Endothelial cell of hepatic sinusoid (primary cell): ENCODE measurements around the gene MICALL2.

Source experiments
- in situ Hi-C: cut with HindIII; loops from 2 replicates; pipeline ENCODE4 v1.10.0; 2017; ENCODE audit warnings: low sequenced_read_pairs

The MICALL2 gene

DNA sequence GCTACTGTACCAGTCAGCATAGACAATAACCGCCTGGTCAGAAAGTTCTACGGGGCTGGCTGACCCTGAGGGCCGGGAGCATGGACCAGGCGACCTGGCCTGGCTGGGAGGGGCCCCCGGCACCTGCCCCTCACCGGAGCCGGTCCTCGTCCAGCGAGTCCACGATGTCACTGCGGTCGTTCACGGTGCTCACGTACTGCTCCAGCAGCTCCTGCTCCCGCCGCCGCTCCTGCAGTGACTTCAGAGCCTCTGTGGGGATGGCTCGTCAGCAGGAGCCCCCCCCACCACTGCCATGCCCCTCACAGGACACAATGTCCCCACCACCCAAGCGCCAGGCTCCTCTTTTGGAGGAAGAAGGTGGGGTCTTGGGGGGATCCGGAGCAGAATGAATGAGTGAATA, 22.7 kb downstream of the MICALL2 start:
- in situ Hi-C loops = no loop called here

DNA sequence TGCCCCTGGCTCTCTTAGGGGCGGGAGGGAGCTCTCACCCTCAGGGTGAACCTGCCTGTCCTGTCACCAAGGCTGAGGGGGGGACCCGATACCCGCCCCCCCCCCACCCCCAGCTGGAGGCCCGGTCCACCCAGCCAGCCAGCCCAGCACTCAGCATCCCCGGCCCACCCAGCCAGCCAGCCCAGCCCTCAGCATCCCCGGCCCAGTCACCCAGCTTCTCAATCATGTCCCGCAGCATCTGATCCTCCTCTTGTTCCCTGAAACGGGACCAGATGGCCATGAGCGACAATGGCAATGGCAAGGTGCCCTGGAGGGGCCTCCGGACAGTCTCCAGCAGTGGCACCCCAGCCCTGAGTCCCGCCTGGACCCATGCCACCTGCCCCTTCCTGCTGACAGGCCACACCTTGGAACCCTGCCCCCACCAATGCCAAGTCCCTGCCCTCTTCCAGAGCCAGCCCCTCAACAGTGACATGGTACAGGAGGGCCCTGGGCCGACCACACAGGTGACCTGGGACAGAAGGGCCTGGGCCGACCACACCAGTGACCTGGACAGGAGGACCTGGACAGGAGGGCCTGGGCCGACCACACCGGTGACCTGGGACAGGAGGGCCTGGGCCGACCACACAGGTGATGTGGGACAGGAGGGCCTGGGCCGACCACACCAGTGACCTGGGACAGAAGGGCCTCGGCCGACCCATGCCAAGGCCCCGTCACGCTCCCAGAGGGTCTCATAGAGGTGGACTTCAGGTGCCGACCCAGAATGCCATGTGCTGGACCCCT, 24.2 kb downstream of the MICALL2 start:
- in situ Hi-C loops = no loop called here

DNA sequence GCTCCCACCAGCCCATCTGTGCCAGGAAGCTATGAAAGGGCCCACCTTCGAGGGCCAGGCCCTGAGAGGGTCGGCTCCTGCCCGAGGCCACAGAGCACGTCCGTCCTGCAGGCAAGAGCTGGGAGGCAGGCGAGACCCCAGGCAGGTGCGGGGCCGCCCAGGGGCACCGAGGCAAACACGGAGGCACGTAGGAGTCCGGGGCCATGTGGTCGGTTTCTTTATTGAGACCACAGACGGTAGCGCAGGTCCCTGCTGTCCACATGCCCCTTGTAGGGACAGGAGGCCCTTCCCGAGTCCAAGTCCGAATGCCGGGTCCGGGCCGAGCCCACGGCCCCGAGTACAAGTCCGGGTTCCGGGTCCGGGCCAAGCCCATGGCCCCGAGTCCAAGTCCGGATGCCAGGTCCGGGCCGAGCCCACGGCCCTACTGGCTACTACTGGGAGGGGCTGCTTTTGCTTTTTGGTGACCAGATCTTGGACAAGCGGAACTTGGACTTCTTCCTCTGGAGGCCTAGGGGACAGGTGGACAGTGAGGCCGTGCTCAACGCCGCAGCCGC, 25.0 kb downstream of the MICALL2 start:
- in situ Hi-C loops = no loop called here

DNA sequence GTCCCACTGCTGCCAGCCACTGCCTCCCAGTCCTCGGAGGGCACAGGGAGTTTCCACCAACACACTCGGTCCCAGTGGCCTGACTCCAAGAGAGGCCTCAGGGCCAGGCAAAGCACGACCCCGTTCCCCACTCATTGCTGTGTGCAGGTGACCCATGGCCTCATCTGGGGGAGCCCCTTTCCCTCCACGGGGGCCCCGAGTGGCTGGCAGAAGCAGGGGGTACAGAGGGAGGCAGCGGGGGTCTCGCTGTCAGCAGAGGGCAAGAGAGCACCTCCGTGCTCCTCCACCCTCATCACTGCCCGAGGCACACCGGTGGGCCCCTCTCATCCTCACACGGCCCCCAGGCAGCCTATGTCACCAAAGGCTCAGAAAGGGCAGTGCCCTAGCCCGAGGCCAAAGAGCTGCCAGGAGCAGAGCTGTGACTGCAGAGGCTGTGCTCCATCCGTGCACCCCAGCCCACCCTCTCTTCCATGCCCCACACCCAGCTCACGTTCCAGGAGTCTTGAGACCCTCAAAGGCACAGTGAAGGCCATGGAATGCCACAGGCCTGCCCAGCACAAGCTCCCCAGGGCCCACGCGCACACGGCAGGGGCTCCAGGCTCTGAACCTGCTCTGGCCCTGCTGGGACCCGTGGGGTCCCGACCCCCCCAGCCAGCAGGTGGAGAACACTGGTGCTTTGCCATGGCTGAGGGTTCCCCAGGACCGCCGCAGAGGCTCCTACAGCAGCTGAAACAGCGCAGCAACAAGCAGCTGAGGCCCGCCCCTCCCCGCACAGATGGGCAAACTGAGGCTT, 25.9 kb downstream of the MICALL2 start:
- in situ Hi-C loops = no loop called here

DNA sequence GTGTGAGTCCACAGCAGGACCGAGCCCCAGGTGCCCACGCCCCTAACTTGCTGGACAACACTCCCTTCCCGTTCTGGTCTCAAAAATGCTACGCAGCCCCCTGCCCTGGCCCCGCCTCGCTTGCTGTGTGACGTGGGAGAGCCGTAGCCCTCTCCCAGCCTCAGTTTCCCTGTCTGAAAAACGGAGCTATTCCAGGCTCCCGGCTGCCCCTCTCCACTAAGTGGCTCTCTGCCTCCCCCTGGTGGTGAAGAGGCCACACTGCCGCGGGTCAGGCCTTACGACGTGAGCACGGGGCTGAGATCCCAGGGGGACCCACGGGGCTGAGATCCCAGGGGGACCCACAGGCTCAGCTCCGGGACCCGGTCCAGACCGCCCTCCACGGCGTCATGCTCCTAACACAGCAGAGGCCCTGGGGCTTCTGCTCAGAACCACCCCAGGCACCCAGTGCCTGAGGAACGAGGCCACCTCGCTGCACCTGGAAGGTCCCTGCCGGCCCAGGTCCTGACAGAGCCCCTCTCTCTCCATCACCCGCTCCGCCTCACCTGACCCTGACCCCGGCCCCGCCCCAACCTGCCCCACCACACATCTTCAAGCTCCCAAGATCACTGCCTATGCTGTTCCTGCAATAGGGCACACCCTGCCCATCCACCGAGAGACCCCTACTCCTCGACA, 26.7 kb downstream of the MICALL2 start:
- in situ Hi-C loops = no loop called here

DNA sequence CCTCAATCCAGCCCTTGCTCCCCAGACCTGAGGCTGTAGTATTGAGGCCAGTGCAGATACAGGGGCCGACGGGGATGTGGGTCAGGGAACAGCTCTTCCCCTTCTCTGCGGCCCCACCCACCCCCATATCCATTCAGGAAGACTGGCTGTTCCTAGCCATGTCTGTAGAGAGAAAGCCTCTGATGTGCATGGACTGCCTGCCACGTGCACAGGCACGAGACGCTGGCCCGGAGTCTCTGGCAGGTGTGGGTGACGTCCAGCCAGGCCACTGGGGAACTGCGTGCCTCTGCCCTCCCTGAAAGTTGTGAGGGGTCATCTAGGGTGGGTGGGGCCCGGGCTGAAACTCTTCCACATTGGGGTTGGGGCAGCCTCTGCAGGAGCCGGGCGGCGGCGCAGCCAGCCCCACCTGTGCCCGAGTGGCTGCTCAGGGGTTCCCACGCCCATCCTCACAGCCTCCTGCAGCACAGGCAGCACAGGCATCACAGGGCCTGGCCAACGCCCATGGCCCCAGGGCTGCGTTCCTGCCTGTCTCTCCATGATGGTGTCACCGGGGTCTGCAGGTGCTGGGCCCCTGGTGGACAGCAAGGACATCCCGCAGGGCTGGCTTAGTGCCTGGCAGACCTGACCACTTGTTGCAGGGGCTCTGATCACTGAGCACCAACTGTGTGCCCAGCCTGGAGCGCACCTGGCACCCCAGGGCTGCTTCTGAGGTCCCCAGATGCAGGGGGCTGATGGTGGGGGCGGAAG, 27.5 kb downstream of the MICALL2 start:
- in situ Hi-C loops = no loop called here

DNA sequence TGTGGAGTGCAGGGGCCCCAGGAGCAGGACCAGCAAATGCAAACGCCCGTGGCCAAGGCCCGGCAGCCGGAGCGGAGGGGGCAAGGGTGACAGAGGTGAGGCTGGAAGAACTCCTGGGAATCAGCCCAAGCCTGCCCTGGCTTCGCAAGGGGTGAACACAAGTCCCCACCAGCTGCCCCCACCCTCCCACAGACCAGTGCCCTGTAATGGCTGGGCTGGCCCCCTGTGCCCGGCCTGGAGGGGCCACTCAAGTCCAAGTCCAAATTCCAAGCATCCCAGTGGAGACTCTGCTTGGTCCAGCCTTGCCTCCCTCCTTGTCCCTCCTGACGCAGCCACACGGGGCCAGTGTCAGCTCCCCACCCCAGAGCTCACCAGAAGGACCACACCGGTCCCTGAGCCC, 28.0 kb downstream of the MICALL2 start:
- in situ Hi-C loops = no loop called here

DNA sequence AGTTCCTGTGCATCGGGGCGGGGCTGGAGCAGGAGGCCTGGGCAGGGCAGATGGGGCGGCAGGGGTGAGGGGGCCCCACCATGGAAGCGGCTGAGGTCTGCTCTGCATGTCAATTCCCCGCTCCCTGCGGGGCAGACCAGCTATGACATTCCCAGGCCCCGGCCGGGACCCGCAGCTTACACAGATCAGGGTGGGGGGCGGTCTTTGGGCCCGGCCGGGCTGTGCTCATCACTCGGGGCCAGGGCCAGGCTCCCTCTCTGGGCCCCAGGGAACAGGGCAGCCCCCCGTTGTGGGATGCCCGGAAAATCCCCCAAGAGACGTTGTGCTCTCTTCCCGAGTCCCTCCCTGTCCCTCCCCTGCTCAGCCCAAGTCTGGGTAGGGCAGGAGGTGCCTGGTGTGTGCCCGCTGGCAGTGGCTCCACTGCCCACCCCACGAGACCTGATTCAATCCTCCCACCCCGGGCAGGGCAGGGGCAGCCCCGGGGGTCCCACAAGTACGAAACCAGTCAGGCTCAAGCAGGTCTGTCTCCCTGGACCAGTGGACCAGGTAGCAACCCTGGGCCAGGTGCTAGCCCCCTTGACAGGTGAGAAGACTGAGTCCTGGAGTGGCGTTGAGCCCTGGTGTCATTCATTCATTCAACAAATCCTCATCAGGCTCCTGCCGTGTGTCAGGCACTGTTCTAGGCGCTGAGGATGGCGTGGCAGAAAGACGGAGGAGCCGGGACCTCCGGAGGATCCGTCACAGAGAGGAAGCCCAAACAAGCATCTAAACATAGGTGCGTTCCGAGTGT, 29.0 kb downstream of the MICALL2 start:
- in situ Hi-C loops = no loop called here

DNA sequence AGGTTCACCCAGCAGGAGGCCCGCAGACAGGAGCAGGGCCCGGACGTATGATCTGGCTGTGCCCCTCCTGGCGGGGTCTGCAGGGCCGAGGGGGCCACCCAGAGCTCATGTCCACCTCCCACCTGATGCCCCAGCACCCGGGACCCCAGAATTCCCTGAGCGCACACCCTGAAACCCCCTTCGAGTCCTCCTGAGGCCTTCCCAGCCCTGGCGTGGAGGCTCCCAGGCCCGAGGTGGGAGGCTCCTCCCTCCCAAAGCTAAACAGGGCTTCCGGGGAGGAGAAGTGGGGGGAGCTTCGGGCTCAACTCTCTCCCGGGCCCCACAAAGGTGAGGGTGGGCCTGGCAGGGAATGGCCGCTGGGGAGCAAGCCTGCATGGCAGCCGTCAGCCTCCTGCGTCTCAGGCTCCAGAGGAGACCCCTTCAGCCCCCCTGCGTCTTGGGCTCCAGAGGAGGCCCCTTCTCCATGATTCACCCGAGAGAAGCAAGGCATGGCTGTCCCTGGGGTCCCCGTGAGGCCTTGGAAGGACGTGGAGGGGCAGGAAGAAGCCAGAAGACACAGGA, 30.2 kb downstream of the MICALL2 start:
- in situ Hi-C loops = no loop called here

DNA sequence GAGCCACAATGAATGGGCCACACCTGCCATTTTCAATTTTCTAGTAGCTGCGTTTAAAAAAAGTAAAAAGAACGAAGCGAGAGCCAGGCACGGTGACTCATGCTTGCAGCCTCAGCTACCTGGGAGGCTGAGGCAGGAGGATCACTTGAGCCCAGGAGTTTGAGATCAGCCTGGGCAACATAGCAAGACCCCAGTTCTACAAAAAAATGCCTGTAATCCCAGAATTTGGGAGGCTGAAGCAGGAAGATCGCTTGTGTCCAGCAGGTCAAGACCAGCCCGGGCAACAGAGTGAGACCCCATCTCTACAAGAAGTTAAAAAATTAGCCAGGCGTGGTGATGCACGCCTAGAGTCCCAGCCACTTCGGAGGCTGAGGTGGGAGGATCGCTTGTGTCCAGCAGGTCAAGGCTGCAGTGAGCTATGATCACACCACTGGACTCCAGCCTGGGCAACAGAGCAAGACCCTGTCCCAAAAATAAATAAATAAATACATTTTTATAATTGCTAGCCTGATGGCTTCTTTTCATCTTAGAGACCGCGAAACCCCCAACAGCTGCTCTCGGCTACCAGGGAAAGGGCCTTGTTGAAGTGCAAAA, 32.1 kb downstream of the MICALL2 start:
- in situ Hi-C loops = no loop called here

DNA sequence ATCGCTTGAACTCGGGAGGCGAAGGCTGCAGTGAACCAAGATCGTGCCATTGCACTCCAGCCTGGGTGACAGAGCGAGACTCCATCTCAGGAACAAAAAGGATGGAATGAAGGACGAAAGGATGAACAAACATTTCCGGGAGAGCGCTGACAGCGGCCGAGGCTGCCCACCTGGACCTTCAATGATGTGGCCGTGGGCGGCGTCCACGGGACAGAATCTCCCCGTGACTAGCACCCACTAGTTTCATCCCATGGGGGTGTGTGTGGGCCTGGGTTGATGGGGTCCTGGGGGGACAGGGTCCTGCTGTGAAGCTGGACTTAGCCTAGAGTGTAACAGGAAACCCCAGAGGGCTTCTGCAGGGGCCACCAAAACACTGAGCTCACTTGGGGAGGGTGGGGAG, 32.8 kb downstream of the MICALL2 start:
- in situ Hi-C loops = no loop called here

DNA sequence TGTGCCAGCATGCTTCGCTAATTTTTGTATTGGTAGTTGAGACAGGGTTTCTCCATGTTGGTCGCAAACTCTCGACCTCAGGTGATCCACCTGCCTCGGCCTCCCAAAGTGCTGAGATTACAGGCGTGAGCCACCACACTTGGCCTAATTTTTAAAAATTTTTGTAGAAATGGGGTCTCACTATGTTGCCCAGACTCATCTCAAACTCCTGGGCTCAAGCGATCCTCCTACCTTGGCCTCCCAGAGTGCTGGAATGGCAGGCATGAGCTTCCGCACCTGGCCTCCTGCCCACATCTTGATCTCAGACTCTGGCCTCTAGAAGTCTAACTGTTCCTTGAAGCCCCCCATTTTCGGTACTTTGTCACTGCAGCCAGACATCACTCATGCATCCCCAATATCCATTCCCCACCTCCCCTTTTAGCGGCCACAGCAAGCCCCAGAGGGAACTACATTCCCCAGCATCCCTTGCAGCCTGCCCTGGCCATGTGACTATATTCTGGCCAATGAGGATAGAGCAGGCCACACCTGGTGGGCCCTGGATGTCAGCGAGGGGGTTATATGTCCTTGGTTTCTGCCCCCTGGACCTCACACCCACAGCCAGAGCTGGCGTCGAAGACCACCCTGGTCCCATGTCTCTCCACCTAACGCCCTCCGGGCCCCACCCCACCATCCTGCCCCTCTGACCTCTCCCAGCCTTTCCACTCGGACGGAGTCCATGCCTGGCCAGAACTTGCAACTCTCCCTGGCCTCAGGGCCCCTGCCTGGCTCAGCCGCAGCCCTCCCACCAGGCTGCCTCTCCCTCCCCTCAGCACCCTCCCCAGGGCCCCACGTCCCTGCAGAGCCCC, 33.8 kb downstream of the MICALL2 start:
- in situ Hi-C loops = no loop called here

DNA sequence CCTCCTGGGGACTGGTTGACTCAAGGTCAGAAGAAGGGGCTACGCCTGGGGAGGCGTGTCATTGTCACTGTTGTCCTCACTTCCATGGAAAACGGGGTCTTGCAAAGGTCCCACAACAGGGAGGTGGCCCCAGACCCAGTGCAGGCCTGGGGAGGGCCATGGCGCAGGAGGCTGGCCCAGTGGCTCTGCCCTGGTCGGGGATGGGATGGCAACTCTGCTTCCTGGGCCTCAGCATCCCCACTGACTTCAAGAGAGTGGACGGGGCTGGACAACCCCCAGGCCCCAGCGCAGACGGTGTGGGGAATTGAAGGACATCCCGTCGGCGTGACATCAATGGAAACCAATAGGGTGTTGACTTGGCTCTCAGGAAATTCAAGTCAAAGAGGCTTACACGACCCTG, 35.2 kb downstream of the MICALL2 start:
- in situ Hi-C loops = loop anchor here (5.0 kb wide), 1 partner anchor 127 kb away; no protein-coding TSS in a partner anchor

DNA sequence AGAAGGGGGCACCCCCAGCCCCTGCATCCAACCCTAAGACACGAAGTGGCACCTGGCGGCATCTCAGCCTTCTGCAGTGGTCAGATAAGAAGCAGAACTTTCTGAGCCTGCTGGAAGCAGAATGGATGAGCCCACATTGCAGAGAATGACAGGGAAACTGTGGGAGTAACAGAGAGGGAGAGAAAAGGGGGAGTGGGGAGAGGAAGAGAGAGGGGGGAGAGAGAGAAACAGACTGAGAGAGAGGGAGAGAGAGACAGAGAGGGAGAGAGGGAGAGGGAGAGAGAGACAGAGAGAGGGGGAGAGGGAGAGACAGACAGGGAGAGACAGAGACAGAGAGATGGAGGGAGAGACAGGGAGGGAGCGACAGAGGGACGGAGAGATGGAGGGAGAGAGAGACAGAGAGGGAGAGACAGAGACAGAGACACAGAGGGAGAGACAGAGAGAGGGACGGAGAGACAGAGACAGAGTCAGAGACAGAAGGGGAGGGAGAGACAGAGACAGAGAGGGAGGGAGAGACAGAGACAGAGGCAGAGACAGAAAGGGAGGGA, 35.9 kb downstream of the MICALL2 start:
- in situ Hi-C loops = loop anchor here (5.0 kb wide), 1 partner anchor 126 kb away; no protein-coding TSS in a partner anchor

DNA sequence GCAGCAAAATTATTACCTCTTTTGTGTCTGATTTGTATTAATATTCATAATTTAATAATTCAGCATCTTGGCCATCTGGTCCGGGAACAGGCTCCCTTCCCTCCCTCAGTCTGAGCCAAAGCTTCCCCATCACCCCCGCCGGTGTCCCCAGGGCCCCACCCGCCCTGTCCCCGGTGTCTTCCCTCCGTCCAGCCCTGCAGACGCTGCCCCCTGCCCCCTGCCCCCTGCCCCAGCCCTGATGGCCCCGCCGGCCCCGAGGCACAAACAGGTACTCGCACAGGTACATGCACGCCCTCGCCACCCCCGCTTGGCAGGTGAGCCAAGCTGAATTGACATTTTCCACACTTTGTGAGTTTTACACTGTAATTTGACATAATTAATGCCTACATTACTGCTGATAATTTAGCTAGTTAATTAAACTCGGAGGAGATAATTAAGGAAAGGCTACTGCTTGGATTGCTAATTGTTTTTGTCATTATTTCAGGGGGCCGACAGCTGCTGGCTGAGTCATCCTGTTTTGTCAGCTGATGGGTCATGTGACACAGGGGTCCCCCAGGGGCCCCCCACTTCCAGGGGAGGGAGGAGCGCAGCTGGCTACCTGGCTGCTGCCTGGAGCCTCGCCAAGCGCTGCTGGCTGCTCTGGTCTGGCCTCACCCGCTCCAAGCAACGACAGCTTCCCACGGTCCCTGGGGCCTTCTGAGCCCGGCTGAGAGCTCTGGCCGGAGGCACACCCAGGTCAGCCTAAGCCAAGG, 36.6 kb downstream of the MICALL2 start:
- in situ Hi-C loops = loop anchor here (5.0 kb wide), 1 partner anchor 125 kb away; no protein-coding TSS in a partner anchor

DNA sequence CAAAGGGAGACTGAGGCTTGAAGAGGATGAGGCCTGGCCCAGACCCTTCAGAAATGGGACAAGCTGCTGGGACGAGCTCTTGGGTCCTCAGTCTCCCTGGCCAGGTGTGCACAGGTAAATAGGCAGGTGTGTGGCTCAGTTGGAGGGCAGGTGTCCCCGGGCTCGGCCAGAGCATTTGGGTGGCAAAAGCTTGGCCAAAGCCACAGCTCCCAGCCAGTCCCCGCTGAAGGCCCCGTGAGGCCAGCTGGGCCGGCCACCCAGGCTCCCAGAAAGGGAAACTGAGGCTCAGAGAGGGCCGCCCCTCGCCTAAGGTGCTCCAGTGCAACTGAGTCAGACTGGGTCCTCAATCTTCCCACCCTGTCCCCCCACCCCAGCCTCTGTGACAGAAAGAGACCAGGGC, 37.3 kb downstream of the MICALL2 start:
- in situ Hi-C loops = loop anchor here (5.0 kb wide), 1 partner anchor 125 kb away; no protein-coding TSS in a partner anchor
